OCI-M2 (cell line): ENCODE data around the gene TSPAN17.

ENCODE experiments used
- DNase-seq: peaks from one replicate; lab custom pipeline; 2025; ENCODE audit not compliant: unreplicated experiment; lab: John Stamatoyannopoulos, UW

Gene TSPAN17

DNA sequence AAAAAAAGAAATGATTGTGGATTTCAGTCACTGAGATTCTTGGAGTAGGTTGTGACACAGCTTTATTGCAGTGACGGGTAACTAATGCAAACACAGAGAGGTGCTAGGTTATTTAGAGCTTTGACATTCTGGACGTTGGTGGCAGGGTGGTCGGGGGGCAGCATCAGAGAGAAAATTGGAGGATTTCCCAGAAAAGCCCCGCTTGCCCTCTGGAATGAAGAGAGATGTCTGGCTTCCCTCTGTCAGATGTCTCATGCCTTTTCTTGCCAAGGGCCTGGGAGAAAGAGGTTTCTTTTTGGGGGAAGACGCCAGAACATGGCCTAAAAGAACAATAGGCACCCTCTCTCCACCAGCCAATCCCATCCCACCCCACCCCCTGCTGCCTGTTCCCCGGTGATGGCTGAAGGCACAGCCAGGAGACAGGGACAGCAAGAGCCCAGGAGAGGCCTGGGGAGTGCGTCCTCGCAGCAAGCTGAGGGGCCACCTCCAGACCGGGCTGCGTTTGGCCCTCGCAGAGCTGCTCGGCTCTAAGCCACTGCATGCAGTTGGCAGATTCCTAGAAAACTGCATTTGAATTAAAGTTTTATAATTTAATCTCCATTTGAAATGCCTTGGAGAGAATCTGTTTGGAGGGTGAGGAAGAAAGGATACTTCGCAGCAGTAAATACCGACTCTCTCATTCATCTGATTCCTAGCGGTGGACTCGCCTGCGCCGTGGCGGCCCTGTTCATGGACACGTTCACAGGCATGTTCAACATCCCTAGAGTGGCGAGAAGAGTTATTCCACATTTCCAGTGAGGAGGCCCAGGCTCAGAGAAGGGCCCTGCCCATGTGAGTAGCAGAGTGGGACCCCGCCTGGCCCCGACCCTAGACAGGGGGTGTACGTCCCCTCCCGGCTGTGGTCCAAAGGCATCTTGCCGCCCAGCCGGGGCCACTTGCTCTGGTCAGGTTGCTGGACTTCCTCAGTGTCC, 55.7 kb downstream of the TSPAN17 start:
- DNase-seq = no peak

GRCh38 chr5:176703857-176704256, 56.6 kb downstream of the TSPAN17 start:
- no peak for DNase-seq

DNA sequence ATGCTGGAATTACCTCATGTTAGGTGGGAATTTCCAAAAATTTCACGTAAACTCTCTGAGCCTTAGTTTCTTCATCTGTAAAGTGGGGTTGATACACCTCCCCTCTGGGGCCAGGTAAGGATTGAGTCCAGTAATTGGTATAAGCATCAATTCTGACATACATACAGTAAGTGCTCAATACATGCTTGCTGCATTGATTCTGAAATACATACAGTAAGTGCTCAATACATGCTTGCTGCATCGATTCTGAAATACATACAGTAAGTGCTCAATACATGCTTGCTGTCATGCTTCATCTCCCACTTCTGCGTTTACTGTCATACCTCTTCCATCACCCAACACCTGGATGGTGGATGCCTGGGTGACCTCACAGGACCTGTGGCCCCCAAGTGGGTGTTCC, 57.1 kb downstream of the TSPAN17 start:
- DNase-seq = no peak

DNA sequence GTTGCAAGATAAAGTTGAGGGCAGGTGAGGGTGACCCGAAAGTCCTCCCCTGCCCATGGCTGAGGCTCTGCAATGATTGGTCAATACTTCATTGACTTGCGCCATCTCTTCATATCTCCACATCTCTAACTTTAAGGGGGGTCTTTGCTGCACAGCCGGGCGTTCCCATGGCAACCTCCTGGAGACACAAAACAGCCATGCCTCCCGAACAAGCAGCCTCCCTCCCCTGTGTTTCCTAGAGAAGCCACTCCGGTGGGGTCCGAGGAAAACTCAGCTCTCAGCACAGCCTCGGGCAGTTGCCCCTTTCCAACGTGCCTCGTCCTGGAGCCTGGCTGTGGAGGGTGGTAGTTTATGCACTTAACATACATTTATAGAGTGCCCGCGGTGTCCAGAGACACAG, 57.5 kb downstream of the TSPAN17 start:
- no peak for DNase-seq
